HG03025 (cell line): ENCODE data around the gene TRPM2.

Experiments used
- ATAC-seq: cut with Tn5 transposase; IDR thresholded peaks from one replicate; pipeline ENCODE4 v1.9.1; 2021; ENCODE audit warnings: mild to moderate bottlenecking, moderate library complexity; ENCODE audit not compliant: unreplicated experiment, low FRiP score

The TRPM2 gene

GRCh38 chr21:44353191-44353970, at the start of gene TRPM2:
Gene TRPM2 (plus strand): TSS chr21:44353621. CDS start chr21:44353701, 80 bp downstream.
- ATAC-seq, result no peak

GRCh38 chr21:44304011-44304616, 49.3 kb upstream of the TRPM2 start:
- ATAC-seq, result no peak

- no peak for ATAC-seq
Measured at GRCh38 chr21:44304877-44305293, 48.5 kb upstream of the TRPM2 start.

- ATAC-seq, result no peak
Measured at GRCh38 chr21:44305691-44306090, 47.7 kb upstream of the TRPM2 start.

GRCh38 chr21:44306936-44307704, 46.3 kb upstream of the TRPM2 start:
- ATAC-seq, result no peak

- no peak for ATAC-seq
Measured at GRCh38 chr21:44310628-44311507, 42.6 kb upstream of the TRPM2 start.

- ATAC-seq, result no peak
Measured at GRCh38 chr21:44312089-44312488, 41.3 kb upstream of the TRPM2 start.

GRCh38 chr21:44312716-44313115, 40.7 kb upstream of the TRPM2 start:
- no peak for ATAC-seq

GRCh38 chr21:44313451-44313850, 40.0 kb upstream of the TRPM2 start:
- ATAC-seq, result no peak

- ATAC-seq, result no peak
Measured at GRCh38 chr21:44314128-44314527, 39.3 kb upstream of the TRPM2 start.

- no peak for ATAC-seq
Measured at GRCh38 chr21:44314561-44314960, 38.9 kb upstream of the TRPM2 start.

GRCh38 chr21:44315691-44316203, 37.7 kb upstream of the TRPM2 start:
- no peak for ATAC-seq

- no peak for ATAC-seq
Measured at GRCh38 chr21:44316277-44316900, 37.0 kb upstream of the TRPM2 start.

GRCh38 chr21:44317241-44317782, 36.1 kb upstream of the TRPM2 start:
- no peak for ATAC-seq

- no peak for ATAC-seq
Measured at GRCh38 chr21:44317871-44318270, 35.5 kb upstream of the TRPM2 start.

- ATAC-seq, result no peak
Measured at GRCh38 chr21:44318489-44319285, 34.7 kb upstream of the TRPM2 start.

- no peak for ATAC-seq
Measured at GRCh38 chr21:44319407-44320065, 33.9 kb upstream of the TRPM2 start.

- ATAC-seq, result no peak
Measured at GRCh38 chr21:44320847-44321246, 32.6 kb upstream of the TRPM2 start.
